PC-9 (cell line): ENCODE results near the gene SIX1.

ENCODE experiments used
- EZH2 ChIP-seq: fragments of 200-600 bp; sonication (generic); IDR thresholded peaks from 2 replicates; pipeline ENCODE4 v1.8.0; 2017; ENCODE audit warnings: antibody characterized with exemption, low read depth
- TF ChIP-seq, protein P1 (sequence below): fragments of 200-600 bp; sonication (generic); conservative IDR thresholded peaks from 2 replicates; pipeline ENCODE4 v1.6.1; 2017; ENCODE audit warnings: mixed run types, antibody characterized with exemption, mild to moderate bottlenecking, moderate library complexity

DNA sequence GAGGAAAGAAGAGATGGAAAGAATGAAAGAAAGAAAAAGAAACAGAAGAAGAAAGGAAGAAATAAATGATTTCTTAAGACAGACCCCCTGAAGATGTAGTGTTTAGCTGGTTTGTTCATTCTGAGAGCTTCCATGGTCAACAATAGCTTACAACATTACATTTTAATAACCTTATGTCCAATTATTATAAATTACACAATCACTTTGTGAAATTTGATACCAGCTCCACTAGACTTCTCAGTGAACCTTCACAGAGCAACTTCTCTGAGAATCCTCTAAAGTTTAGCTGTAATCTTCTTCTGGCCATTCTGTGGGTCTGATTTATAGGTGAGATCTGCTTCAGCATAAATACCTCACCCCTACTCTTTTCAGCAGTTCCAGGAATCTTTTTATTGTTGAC is 27.9 kb downstream of the SIX1 start:
- TF ChIP-seq, protein P1, sequence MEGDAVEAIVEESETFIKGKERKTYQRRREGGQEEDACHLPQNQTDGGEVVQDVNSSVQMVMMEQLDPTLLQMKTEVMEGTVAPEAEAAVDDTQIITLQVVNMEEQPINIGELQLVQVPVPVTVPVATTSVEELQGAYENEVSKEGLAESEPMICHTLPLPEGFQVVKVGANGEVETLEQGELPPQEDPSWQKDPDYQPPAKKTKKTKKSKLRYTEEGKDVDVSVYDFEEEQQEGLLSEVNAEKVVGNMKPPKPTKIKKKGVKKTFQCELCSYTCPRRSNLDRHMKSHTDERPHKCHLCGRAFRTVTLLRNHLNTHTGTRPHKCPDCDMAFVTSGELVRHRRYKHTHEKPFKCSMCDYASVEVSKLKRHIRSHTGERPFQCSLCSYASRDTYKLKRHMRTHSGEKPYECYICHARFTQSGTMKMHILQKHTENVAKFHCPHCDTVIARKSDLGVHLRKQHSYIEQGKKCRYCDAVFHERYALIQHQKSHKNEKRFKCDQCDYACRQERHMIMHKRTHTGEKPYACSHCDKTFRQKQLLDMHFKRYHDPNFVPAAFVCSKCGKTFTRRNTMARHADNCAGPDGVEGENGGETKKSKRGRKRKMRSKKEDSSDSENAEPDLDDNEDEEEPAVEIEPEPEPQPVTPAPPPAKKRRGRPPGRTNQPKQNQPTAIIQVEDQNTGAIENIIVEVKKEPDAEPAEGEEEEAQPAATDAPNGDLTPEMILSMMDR: no peak
- TF ChIP-seq EZH2: no peak
